ENCODE measurements around the gene ITGAE.

The ITGAE gene

DNA sequence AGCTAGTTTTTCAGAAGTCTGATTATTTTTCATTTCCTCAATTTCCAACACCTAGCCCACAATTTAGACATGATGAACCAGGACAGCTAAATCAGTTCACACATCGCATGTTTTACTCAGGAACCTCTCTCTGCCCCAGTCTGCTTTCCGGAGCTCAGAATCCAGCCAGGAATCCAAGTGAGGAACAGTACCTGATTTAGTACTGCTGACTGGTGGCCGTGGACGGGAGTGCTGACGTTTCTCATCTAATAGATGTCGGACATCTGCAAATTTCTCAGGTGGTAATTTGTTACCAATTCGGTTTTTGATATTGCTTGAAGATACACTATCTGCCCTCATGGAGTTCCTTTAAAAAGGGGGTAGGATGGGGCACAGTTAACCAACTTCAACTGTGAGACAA, 14.9 kb upstream of the ITGAE start:
- no peak for DNase-seq

DNA sequence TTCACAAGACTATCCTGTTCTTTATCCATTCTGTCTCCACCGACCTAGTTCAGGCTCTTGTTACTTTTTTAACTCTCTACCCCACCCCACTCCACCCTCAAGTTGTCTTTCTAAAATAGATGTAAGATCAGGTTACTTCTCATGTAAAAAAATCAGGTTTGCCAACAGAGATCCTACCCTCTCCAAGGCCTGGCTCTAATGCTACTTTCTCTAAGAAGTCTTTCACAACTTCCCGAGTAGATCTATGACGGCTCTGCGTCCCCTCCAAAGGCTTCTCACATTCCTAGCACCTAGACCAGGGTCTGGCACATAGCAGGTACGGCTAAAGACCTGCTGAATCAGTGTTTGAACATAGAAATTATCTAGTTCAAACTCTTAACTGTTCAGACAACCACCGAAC, 14.1 kb upstream of the ITGAE start:
- DNase-seq: no peak

DNA sequence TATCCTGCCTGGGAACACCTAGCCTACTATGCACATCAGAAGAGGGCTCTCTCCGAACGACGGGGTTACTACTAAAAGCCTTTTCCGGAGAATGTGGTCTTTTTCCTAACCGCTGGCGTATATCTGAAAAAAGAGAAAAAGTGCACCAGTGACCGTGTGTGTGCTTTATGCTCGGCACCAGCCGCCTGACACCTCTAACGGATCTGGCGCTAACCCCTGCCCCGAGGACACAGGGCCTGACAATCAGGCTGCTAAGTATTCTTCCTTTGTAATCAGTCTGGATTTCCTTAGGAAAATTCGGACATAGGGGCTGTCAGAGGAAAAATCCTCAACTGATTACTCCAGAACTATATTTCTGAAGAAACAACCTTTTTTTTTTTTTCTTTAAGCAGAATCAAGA, 13.4 kb upstream of the ITGAE start:
- DNase-seq: no peak

DNA sequence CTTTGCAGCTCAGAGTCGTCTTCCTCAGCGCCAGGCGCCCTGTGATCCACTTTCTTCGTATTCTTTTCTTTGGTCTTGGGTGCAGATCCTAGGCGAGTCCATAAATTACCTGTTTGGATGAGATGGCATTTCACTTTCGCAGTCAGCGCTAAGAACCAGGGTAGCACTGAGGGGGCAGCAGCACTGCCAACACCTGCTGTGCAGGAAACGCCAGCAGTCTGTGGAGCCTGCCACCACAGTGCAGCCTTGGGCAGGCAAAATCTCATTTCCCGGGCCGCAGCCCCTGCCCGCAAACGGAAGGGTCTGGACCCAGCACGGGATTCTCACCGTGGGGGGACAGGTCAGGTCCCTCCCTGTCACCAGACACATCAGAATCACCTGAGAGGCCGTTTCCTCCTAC, 12.2 kb upstream of the ITGAE start:
- DNase-seq: no peak

DNA sequence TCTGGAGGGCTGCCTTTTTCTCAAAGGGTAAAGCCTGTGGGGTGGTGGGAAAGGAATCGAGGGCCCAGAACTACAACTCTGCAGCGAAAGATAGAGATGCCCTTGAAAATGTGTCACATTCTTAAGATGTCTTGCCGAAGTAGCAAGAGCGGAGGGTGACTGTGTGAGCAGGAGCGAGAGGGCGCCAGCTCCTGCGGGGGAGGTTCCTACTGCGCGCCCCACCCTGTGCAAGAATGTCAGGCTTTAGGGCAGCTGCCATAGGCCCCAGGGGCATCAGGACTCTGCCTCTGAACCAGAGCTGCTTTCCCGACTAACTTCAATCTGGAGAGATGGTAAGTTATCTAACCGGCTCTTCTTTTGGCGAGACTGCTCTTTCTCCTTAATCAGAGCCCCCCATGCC, 11.8 kb upstream of the ITGAE start:
- DNase-seq: no peak

DNA sequence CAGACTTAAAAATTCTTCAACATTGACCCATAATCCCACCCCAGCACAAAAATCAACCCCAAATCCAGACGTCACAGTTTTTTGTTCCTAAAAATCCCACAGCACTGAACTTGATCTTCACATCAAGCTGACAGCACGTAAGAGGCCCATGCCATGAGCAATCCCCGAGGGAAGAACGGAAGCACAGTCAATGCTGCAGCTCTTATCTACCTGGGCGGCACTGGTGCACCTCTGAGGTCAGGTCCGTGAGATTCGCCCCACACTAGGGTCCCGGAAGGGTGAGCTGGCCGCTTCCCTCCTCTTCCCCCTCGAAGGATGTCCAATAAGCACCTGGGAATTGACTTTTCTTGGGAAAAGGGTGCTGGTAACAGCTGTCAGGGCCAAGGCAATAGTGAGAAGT, 11.3 kb upstream of the ITGAE start:
- DNase-seq: no peak

DNA sequence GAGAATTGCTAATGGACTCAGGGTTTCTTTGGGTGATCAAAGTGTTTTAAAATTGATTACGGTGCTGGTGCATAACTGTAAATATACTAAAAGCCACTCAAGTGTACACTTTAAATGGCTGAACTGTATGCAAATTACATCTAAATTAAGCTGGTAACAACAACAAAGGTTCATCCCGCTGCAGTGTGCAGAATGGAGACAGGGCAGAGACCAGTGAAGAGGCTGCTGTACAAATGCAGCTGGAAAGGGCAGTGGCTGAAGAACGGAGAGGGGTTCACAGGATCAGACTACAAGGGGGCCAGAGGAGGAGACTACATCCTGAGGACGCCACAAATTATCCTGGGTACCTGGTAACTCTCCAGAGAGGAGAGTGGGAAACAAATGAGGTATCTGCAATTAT, 9.0 kb upstream of the ITGAE start:
- no peak for DNase-seq

DNA sequence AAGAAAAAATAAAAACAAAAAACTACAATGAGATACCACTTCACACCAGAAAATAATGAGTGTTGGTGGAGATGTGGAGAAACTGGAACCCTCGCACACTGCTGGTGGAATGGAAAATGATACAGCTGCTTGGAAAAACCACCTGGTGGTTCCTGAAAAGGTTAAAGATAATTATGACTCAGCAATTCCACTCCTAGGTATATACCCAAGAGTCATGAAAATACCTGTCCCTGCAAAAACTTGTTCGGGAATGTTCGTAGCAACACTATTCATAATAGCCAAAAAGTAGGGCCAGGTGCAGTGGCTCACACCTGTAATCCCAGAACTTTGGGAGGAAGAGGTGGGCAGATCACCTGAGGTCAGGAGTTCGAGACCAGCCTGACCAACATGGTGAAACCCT, 8.1 kb upstream of the ITGAE start:
- no peak for DNase-seq

DNA sequence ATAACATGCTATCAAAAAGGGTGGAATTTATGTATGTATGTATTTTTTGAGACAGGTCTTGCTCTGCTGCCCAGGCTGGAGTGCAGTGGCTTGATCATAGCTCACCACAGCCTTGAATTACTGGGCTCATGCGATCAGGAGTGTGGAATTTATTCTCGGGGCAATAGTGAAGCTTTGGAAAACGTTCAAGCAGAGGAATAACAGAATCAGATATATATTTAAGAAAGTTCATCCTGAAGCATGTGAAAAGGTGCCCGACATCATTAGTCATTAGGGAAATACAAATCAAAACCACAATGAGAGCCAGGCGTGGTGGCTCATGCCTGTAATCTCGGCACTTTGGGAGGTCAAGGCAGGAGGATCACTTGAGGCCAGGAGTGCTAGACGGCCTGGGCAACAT, 7.7 kb upstream of the ITGAE start:
- DNase-seq: no peak

DNA sequence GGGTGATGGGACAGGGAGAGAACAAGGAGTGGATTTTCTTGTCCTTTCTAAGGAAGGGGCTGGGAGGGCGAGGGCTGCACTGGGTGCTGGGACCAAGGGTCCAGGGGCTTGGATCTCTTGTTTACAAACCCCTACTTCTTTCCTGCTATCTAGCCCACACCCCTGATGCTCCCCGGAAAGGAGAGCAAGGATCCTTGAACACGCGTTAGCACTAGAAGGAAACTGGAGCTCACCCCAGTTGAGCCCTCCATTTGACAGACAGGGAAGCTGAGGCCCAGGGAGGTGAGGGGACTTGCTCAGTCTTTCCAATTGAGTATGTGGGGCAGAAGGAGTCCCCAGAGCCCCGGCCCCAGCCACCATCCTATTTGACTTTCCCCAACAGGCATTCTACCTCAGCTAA, 4.6 kb upstream of the ITGAE start:
- no peak for DNase-seq

DNA sequence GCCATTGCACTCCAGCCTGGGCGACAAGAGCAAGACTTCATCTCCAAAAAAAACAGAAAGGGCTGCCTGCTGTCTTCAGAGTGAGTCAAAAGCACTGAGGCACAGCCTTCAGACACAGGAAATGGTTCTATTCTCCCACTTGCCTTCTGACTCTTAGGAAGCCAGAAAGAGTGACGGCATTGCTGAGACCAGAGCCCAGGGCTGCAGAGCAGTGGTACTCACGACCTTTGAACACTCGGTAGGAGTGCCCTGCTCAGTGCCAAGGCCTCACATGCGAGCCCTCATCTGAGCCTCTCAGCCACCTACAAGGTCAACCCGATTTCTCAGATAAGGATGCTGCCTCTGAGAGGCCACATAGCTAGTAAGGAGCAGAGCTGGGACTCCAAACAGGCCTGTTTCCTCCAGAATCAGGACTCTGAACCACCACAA, 3.5 kb upstream of the ITGAE start:
- no peak for DNase-seq

DNA sequence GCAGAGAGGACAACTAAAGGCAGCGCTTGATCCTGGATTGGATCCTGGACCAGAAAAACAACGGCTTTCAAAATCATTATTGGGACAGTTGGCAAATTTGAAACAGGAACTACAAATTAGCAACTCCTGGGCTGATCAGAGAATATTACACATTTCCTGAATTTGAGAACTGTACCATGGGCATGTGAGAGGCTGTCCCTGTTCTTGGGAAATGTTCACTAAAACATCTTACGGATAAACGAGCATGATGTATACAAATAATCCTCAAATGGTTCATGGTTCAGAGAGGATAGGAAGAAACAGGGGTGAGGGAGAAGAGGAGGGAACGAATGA, 2.3 kb upstream of the ITGAE start:
- no peak for DNase-seq

DNA sequence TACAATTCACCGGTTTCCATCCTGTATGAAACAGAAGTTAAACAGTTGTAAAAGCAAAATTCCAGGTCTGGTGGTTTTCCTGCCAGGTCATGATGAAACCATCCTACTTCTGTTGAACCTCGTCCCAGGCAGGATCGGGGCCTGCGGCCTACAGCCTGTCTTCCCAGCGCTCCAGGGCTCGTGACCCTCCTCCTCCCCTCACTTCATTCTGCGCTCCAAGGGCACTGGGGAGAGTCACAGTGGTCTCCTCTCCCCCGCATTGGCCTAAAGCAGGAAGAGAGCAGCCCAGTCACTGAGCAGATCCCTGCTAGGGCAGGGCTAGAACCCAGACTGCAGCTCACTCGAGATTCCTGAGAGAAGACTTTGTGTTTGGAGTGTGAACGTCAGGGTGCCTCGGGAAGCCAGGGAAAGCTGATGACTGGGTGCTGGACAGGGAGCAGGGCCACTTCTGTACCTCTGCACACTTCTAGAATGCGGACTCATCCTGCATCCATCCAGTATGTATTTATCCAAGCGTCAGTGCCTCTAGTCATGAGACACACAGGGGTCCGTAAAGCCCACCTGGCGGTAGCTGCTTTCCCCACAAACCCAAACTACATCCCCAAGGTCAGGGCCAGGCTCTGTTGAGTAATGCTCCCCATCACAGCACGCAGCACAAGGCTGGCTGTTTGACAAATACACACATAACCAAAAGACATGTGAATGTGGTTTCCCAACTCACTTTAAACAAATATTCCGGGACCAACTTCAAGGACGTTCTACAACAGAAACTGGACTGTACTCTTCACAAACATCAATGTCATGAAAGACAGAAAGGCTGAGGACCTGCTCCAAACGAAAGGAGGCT, 1.7 kb upstream of the ITGAE start:
- DNase-seq: peak; percentile 71

DNA sequence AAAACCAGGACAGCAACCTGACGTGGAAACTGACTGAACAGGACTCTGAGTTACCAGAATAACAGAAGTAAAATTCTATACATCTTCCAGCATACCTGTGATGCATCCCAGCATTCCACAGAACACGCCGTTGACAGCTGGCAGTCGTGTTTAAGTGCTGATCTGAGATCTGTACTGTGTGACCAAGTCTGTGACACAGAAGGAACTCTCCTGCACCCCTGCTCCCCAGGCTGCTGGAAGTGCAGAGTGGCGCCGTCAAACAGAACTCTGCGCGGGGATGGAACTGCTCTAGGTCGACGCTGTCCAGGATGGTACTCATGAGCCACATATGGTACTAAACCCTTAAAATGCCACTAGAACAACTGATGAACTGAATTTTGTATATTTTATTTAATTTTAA, 804 bp upstream of the ITGAE start:
- no peak for DNase-seq

DNA sequence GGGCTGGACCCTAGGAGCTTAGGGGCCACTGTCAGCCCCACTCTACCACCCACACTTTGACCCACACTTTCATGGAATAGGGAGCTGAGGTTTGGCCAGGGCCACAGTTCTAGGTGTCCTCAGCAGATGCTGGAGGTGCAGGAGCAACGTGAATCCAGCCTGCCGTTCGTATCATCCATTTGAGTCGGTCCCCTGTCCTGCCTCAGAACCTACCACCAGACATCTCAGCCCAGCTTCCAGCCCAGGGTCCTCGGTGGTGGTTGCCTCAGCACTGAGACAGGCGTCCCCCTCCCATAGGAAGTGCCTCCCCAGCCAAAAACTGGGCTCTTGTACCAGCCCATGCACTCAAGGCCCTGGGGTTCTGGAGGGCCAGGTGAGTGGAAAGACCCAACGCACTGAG, 359 bp upstream of the ITGAE start:
- no peak for DNase-seq

DNA sequence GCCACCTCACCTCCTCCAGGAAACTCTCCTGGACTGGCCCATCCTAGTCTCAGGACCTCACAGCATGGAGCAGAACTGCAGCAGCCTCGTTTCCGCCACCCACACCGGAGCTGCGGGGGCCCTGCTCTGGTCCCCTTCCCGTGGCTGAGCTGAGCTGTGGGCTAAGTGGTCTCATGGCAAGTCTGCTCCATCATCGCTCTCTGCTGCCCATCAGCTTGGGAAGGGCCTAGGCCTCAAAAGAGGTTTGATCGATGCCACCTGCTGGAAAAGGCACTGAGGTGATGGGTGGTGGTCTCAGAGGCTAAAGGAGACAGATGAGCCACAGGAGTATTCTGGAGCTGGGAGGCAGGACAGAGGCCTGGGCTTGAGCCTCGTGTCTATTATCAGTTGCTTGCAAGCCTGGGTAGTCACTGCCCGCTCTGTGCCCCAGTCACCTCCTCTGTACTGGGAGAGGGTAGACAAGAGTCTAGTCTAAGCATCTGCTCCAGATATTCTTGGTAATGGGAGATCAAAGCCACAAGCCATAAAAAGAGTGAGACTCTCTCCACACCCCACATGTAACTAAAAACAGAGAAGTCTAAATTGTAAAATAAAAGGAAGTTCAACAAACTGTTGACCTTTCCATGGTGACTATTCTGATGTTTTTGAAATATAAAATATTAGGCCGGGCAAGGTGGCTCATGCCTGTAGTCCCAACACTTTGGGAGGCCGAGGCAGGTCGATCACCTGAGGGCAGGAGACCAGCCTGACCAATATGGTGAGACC, 1.6 kb downstream of the ITGAE start:
- DNase-seq: no peak

DNA sequence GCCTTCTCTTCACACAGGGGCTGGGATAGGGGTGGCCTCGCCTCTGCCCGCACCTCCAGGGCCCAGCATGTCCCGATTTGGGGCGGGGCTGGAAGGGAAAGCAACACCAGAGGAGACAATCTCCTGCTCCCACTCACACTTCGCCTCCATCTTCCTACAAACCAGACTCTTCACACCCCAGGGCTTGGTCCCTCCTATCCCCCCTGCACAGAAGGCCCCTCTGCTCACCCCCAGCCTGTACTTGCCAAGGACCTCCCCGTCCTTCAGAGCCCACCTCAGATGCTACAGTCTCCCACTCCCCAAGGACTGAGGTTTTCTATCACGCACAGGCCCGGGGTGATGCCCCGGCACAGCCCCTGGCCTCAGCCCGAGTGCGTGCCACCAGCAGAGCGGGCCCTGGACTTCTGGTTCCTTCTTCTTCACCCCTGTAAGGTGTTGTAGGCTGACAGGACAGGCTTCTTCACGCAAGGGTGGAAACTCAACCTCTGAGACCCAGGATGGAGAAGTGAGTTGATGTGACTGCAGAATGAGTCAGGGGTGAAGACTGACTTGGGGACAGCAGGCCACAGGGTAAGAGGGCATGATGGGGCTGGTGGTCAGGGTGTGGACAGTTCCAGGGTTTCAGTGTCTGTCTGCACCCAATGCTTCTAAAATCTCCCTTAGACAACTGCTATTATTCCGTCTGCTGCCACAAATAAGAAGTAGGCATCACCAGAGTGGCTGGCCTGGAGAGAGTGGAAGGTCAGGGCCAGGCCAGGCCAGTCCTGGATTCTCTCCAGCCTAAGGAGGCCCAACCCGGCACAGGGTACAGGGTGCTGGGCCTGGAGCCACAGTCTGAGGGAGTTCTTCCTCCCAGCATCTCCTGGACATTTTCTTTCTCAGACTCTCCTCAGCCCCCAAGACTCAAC, 2.5 kb downstream of the ITGAE start:
- no peak for DNase-seq

DNA sequence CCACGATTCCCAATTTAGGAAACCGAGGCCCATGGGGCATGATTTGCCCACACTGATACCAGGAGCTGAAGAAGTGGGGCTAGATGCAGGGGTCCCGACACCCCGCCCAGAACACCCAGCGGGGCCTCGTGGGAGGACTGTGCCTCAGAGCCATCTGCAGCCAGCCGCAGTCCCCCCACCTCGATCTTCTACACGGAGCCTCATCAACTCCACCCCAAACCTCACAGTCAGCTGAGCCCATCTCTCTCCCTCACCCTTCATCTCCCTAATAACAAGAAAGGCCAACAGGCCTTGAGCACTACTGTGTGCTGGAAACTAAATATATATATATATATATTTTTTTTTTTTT, 4.2 kb downstream of the ITGAE start:
- no peak for DNase-seq

DNA sequence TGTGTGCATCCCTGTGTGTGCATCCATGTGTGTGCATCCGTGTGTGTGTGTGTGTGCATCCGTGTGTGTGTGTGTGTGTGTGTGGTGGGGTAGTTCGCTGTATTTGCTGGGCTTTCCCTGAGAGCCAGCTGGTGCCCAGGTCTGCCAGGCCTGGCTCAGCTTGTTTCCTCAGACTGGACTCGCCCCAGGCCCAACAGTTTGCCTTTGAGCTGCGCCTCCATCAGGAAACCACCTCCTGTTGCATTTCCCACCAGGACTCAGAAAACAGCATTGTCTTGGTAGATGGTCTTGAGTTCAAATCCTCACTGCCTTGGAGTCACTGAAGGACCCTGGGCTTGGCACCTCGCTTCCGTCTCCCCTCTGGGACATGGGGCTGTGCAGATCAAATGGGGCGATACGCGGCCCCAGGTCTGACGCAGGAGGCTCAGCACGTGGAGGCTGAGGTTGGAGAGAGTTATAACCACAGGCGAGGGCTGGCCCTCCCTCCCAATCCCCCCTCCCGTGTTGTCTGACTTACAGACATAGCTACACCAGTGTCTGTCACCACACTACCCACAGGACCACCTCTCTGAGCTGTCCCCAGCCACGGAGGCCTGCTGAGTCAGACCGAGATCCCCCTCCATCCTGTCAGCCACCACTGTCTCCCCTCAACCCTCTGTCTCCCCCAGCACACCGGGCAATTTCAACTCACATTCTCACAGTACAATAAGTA, 4.7 kb downstream of the ITGAE start:
- no peak for DNase-seq

DNA sequence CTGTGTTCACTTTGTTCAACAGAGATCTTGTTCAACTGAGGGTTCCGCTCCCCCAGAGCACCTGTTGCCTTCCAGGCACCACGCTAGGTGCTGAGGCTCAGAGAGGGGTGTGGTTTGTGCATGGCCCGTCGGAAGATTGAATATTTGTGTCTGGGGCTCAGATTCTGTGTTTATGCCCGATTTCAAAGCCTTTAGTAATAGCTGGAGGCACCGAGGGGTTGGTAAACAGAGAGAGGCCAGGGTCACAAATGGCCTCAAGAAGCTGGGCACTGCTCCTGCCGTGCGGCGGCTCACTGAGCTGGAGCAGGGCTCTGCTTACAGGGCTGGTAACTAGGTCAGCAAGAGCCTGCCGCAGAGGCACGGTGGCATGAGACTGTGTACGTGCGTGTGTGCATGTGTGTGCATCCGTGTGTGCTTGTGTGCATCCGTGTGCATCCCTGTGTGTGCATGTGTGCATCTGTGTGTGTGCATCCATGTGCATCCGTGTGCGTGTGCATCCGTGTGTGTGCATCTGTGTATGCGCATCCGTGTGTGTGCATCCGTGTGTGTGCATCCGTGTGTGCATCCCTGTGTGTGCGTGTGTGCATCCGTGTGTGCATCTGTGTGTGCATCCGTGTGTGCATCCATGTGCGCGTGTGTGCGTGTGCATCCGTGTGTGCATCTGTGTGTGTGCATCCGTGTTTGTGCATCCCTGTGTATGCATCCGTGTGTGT, 5.4 kb downstream of the ITGAE start:
- no peak for DNase-seq

DNA sequence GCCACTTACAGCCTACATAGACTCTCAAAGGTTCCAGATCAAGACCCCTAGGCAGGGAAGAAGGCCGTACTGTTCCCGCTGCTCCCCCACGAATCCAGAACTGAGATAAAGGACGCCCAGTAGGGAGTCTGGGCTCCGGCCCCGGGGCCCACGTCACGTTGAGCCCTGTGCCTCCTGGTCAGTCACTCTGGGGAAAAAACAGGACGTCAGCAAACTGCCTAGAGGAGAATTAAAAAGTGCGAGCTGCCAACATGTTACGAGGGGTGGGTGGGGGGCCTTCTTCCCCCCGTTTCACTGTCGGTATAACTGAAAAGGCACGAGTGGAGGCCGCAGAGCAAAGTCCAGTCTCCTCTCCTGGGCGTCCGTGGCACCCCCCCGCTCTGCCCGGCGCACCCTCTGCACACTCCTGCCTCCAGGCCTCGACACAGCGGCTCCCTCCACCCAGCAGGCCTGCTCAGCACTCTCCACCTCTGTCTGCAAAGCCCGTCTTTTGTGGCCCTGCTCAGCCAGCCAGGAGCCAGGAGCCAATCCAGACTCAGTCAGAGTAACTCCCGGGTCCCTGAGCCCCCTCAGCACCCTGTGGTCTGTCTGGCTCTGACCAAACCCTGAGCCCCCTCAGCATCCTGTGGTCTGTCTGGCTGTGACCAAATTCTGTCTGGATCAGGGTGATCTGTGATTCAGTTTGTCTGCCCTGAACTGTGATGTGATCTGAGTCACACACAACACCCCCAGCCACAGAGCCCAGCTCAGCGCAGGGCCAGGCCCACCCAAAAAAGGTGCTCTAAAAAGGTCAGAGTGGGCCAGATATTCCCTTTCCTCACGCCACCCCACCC, 6.2 kb downstream of the ITGAE start:
- DNase-seq: no peak
